AG04449 (cell line): ENCODE results near the gene HRH1.

Experiments used
- CTCF ChIA-PET: fragments of 350-600 bp; formaldehyde crosslinking; extraction: SDS; loops from one replicate; lab custom pipeline; 2021; ENCODE audit warnings: antibody characterized with exemption; lab: Yijun Ruan, JAX
- POLR2A ChIA-PET: fragments of 400-600, 350-600 bp; formaldehyde crosslinking; extraction: SDS; loops from one replicate; lab custom pipeline; 2020; ENCODE audit warnings: antibody characterized with exemption, inconsistent platforms; lab: Yijun Ruan, JAX
- DNase-seq: peaks from one replicate; pipeline ENCODE4 v3.0.0-alpha.2; 2010; ENCODE audit warnings: low read depth, low spot score
- H3K4me3 ChIP-seq: 2 replicates; pipeline ENCODE4 v1.5.1; 2011; ENCODE audit warnings: low read depth, mild to moderate bottlenecking, control low read depth, low read length
- TF ChIP-seq, protein P1 (sequence below): IDR thresholded peaks from one replicate; pipeline ENCODE4 v1.5.1; 2011; ENCODE audit warnings: mild to moderate bottlenecking, moderate library complexity, low read length, control low read depth, inconsistent platforms; ENCODE audit not compliant: insufficient read depth; ENCODE audit errors: missing control alignments

The HRH1 gene

DNA sequence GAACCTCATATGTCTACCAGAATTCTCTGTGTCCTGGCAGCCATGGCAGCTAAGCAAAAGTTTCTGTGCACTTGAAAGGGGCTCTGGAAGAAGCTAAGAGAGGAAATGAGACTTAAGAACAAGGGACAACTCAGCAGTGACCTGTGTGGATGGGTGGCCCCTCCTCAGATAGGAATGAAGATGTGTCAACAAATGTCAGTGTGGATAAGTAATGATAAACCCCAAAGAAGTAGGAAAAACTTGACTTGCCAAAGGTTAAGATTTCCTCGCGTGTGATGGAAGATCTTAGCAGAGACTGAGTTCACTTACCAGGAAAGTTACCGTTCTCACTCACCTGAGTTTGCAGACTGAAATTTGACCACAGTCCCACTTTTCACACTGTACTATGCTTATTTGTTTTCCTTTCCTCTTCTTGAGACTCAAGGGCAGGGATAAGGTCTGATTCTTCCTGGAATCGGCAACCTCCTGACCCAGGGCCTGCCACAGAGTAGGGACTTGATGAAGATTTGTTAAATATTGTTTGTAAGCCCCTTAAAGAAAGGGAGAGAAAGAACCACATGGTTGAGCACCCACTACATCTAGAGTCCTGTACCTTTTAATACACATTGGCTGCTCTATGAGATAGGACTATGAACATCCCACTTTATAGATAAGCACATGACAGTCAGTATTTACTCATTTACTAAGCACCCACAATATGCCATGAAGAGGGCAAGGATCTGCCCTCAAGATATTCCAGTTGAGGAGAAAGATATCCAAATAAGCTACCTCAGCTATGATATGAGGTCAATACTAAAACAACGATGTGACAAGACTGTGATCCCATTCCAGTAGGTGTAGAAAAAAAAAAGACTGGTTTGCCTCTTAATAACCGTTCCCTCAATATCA, 7.3 kb upstream of the HRH1 start:
- H3K4me3 ChIP-seq: no peak overlapping the region
- TF ChIP-seq, protein P1, sequence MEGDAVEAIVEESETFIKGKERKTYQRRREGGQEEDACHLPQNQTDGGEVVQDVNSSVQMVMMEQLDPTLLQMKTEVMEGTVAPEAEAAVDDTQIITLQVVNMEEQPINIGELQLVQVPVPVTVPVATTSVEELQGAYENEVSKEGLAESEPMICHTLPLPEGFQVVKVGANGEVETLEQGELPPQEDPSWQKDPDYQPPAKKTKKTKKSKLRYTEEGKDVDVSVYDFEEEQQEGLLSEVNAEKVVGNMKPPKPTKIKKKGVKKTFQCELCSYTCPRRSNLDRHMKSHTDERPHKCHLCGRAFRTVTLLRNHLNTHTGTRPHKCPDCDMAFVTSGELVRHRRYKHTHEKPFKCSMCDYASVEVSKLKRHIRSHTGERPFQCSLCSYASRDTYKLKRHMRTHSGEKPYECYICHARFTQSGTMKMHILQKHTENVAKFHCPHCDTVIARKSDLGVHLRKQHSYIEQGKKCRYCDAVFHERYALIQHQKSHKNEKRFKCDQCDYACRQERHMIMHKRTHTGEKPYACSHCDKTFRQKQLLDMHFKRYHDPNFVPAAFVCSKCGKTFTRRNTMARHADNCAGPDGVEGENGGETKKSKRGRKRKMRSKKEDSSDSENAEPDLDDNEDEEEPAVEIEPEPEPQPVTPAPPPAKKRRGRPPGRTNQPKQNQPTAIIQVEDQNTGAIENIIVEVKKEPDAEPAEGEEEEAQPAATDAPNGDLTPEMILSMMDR: no peak
- ChIA-PET CTCF (interaction anchor here (0.8 to 12.8 kb wide), 5 partner anchors 9 to 188 kb away, joined by 3 to 168 read pairs (median 6); no protein-coding TSS in a partner anchor), POLR2A (no interaction called here)
- DNase-seq: no peak

DNA sequence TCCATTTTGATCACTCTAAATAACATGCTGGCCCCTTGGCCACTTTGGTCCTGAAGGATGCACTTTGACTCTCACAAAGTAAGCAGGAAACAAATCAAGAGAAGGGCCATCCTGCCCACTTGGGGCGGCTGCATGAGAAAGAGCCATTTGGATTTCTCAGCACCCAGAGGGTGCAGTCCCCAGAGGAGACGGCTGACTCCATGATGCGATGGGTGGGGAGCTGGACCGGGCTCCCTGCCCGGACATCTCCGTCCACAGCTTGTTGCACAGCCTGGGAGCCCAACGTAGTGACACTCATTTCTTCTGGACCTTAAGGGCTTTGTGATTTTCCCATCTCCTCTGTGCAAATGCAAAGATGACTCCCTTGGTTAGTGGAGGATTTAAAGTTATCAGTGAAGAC, 4.0 kb upstream of the HRH1 start:
- ChIA-PET POLR2A (no interaction called here), CTCF (interaction anchor here (0.7 to 12.8 kb wide), 4 partner anchors 15 to 185 kb away, joined by 3 to 168 read pairs (median 13); no protein-coding TSS in a partner anchor)
- H3K4me3 ChIP-seq: no peak overlapping the region
- TF ChIP-seq, protein P1: no peak
- DNase-seq: no peak

DNA sequence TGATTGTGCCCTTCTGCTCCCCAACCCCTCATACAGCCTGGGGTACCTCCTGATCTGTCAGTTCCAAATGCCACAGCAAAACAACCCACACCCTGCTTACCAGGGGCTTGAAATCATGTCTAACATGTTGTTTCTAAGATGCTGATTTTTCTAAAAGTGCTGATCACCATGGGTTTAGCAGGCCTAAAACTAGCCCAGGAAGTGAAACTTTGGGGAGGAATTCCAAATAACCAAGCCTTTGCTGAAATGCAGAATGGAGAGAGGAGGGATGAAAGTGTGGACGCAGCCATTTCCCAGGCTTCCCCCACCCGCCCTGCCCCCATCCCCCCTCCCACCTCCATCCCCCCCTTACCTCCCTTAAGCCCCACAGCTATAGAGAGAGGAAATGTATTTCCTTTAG, 2.0 kb upstream of the HRH1 start:
- ChIA-PET CTCF (interaction anchor here (0.6 to 12.8 kb wide), 6 partner anchors 11 to 394 kb away, joined by 3 to 168 read pairs (median 4); no protein-coding TSS in a partner anchor), POLR2A (no interaction called here)
- DNase-seq: no peak
- no peak overlapping the region for H3K4me3 ChIP-seq
- TF ChIP-seq, protein P1: no peak

DNA sequence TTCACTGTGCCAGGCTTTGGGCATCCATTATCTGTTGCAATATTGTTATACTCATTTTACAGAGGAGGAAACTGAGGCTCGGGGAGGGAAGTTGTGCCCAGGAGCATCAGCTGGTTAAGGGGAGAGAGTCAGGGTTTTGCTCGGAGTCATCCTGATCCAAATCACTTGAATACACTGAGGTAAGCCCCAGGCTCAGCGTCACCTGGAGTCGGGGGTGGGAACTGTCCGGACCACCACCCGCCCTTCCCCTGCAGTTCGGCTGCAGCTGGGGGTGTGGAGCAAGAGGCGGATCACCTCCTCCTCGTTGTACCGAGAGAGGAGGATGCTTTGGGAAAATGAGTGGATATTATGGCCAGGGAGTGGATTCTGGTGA, 646 bp downstream of the HRH1 start:
- ChIA-PET POLR2A (interaction anchor here (1.0 to 2.3 kb wide), 3 partner anchors 17 to 41 kb away, joined by 3 to 10 read pairs (median 4); no protein-coding TSS in a partner anchor), CTCF (interaction anchor here (0.5 to 12.8 kb wide), 45 partner anchors 10 to 597 kb away, joined by 3 to 168 read pairs (median 4); partner anchors contain the start of gene ATG7)
- TF ChIP-seq, protein P1: peak; percentile 27
- DNase-seq: no peak
- peak overlapping the region; percentile 80 for H3K4me3 ChIP-seq

DNA sequence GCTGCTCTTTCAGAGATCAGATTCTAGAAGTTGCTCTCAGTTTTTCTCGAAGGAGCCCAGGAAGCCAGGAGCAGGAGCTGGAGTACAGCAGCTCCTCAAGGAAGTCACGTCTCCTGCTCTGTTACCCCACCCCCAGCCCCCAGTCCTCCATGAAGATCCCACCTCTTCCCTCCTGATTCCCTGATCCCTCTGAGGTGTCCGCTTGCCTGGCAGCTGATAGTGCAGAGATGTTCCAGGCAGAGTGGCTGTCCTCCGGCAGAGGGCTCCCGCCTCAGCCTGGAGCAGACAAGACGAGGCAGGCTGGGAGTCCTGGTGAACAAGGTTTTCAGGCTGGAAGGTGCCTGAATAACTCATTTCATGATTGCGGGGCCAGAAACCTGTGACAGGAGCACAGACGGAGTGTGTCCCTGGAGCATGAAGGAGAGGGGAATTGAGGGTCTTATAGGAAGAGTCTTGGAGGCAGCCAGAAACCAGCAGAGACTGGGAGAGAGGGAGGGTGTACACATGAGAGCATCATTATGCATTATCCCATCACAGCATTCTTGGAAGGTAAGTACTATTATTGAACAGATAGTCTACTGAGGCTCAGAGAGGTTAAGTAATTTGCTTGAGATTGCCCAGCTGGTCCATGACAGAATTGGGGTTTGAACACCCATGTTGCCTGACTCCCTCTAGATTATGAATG, 1.2 kb downstream of the HRH1 start:
- ChIA-PET CTCF (interaction anchor here (0.5 to 12.8 kb wide), 51 partner anchors 8 to 596 kb away, joined by 3 to 168 read pairs (median 4); partner anchors contain the start of gene ATG7), POLR2A (interaction anchor here (1.0 to 2.3 kb wide), 3 partner anchors 17 to 40 kb away, joined by 3 to 10 read pairs (median 4); no protein-coding TSS in a partner anchor)
- peak overlapping the region; percentile 80 for H3K4me3 ChIP-seq
- TF ChIP-seq, protein P1: peak; percentile 97
- no peak for DNase-seq

DNA sequence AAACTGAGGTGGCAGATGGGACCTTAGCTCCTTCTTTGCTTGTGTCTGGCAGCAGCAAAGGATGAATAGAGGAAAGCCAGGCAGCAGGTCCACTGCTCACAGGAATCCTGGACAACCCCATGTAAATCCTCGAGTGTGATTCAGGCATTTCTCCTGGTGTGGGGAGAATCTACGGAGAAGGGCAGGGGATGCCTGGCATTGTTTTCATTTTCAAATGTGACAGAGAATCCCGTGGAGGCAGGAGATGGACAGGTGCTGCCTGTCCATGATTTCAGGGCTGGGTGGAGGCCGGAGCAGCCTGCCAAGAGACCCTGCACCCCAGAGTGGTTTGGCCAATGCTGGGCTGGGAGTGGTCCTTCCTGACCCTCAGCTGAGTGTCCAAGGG, 1.7 kb downstream of the HRH1 start:
- TF ChIP-seq, protein P1: no peak
- CTCF ChIA-PET: interaction anchor here (0.6 to 12.8 kb wide), 30 partner anchors 8 to 551 kb away, joined by 3 to 168 read pairs (median 7); partner anchors contain the start of gene ATG7
- POLR2A ChIA-PET: interaction anchor here (0.6 to 2.3 kb wide), 2 partner anchors 19 to 61 kb away, joined by 3 to 10 read pairs; no protein-coding TSS in a partner anchor
- peak overlapping the region; percentile 80 for H3K4me3 ChIP-seq
- no peak for DNase-seq
